MM.1S (cell line): ENCODE measurements around the gene INTS11.

Experiments
- EZH2 ChIP-seq: fragments of 300-600 bp; sonication (generic); optimal IDR thresholded peaks from 2 replicates; pipeline ENCODE3; 2017; ENCODE audit warnings: low read depth, mild to moderate bottlenecking, antibody characterized with exemption, low read length, mixed read lengths
- EZH2phosphoT487 ChIP-seq: fragments of 300-600 bp; sonication (generic); IDR thresholded peaks from 2 replicates; pipeline ENCODE4 v1.6.1; 2018; ENCODE audit warnings: antibody characterized with exemption, low read length
- TF ChIP-seq, protein P1 (sequence below): fragments of 300-600 bp; sonication (generic); IDR thresholded peaks from 2 replicates; pipeline ENCODE4 v1.5.1; 2016; ENCODE audit warnings: antibody characterized with exemption, low read length, mixed read lengths

DNA sequence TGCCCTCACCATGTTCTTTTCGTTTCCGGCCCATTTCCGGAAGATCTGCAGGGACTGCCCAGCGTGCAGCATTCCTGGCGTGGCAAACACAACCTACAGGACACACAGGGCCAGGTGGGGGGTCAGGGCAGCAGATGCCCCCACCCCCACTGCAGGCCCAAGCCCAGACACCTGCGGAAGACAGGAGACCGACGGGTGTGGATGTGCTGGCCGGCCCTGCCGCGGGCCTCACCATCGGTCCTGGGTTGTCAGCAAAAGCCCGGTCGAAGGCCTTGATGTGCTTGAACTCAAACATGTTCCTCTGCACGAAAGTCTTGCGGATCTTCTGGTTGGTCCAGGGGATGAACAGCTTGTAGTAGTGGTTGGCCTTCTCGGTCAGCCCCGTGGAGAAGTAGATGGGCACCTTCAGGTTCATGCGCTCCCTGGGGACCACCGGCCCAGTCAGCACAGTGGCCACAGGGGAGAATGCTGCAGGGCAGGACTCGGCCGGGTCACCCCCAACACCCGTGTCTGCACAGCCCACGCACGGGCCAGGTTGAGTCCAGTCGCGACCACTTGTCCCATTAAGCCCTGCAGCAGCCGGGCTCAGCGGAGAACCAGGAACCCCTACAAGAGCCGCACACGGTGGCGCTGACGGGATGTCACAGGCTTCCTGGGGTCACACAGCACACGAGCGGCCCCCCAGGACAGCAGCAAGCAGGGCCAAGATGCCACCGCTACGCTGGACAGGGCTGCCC lies 10.8 kb downstream of the INTS11 start:
- TF ChIP-seq, protein P1, sequence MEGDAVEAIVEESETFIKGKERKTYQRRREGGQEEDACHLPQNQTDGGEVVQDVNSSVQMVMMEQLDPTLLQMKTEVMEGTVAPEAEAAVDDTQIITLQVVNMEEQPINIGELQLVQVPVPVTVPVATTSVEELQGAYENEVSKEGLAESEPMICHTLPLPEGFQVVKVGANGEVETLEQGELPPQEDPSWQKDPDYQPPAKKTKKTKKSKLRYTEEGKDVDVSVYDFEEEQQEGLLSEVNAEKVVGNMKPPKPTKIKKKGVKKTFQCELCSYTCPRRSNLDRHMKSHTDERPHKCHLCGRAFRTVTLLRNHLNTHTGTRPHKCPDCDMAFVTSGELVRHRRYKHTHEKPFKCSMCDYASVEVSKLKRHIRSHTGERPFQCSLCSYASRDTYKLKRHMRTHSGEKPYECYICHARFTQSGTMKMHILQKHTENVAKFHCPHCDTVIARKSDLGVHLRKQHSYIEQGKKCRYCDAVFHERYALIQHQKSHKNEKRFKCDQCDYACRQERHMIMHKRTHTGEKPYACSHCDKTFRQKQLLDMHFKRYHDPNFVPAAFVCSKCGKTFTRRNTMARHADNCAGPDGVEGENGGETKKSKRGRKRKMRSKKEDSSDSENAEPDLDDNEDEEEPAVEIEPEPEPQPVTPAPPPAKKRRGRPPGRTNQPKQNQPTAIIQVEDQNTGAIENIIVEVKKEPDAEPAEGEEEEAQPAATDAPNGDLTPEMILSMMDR = no peak
- TF ChIP-seq EZH2 (no peak), EZH2phosphoT487 (no peak)
